Calu3 (cell line): ENCODE measurements around the gene GPR39. TPM values are rescaled to one million over a fixed set of nuclear protein-coding genes. Genes with fewer than 3 reads are reported as not detected.

Source experiments
- BruUV-seq: library from RNA; stranded (reverse); fragments of 400-500 nt; replicated peaks from 2 replicates; lab custom pipeline; 2021; lab: Mats Ljungman, UMichigan
- CTCF ChIA-PET: fragments of 300-600 bp; sonication (Branson Sonifier 250); formaldehyde crosslinking; loops from one replicate; lab custom pipeline; 2022; ENCODE audit warnings: antibody characterized with exemption; lab: Charles Lee
- DNase-seq: peaks from one replicate; pipeline ENCODE4 v3.0.0; 2022
- H3K27ac Mint-ChIP-seq: one replicate; pipeline ENCODE4 v1.8.0; 2022; ENCODE audit warnings: mixed read lengths; ENCODE audit not compliant: unreplicated experiment
- H3K27me3 Mint-ChIP-seq: one replicate; pipeline ENCODE4 v1.8.0; 2022; ENCODE audit warnings: mixed read lengths; ENCODE audit not compliant: unreplicated experiment
- H3K36me3 Mint-ChIP-seq: one replicate; pipeline ENCODE4 v1.8.0; 2022; ENCODE audit warnings: mild to moderate bottlenecking, moderate library complexity, mixed read lengths; ENCODE audit not compliant: insufficient read depth, unreplicated experiment
- H3K4me1 Mint-ChIP-seq: one replicate; pipeline ENCODE4 v1.8.0; 2022; ENCODE audit warnings: mild to moderate bottlenecking, low read depth, mixed read lengths; ENCODE audit not compliant: unreplicated experiment
- H3K4me3 Mint-ChIP-seq: one replicate; pipeline ENCODE4 v1.8.0; 2022; ENCODE audit warnings: mild to moderate bottlenecking, low read depth, moderate library complexity, mixed read lengths; ENCODE audit not compliant: unreplicated experiment
- H3K9me3 Mint-ChIP-seq: one replicate; pipeline ENCODE4 v1.8.0; 2022; ENCODE audit warnings: low read depth, mixed read lengths; ENCODE audit not compliant: unreplicated experiment
- CTCF ChIP-seq: fragments of 200-600 bp; IDR thresholded peaks from one replicate; pipeline ENCODE4 v1.8.0; 2022; ENCODE audit warnings: antibody characterized with exemption; ENCODE audit not compliant: unreplicated experiment
- intact Hi-C: fragments of 100-400 bp; cut with micrococcal nuclease; formaldehyde crosslinking; loops from one replicate; pipeline ENCODE4 v1.10.0; 2022; ENCODE audit not compliant: unreplicated experiment
- total RNA-seq: library from RNA; stranded (reverse); gene quantifications from 2 replicates; pipeline ENCODE4 v1.2.3, GENCODE V29; 2022

GPR39 gene
- total RNA-seq, 1 experiment from 2014 or later: 24.9 TPM

DNA sequence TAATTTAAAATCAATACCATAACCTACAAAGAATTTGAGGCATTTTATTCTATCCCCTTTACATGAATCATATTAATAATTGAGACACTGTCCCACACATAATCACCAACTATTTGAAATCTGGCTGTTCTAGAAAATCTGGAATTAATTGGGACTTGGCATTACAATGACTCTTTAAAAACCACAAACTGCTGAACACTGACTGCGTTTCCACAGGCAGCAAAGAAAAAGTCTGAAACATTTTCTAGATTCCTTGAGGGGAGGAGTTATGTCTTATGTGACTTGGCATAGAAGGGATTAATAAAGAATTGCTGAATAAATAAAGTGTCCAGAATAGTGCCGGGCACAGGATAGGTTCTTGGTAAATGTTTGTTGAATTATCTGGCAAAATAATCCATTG is 61.4 kb downstream of the GPR39 start:
- no peak for DNase-seq
- BruUV-seq: no TSS peak
- CTCF ChIA-PET: no interaction called here
- Mint-ChIP-seq H3K27me3 (no peaks in the 10 kb centered on the region), H3K27ac (no peak overlapping the region), H3K4me1 (no peaks in the 10 kb centered on the region), H3K9me3 (peaks cover 20% of the 10 kb centered on the region), H3K36me3 (no peaks in the 10 kb centered on the region), H3K4me3 (no peak overlapping the region)
- TF ChIP-seq CTCF: no peak
- intact Hi-C loops: no loop called here

DNA sequence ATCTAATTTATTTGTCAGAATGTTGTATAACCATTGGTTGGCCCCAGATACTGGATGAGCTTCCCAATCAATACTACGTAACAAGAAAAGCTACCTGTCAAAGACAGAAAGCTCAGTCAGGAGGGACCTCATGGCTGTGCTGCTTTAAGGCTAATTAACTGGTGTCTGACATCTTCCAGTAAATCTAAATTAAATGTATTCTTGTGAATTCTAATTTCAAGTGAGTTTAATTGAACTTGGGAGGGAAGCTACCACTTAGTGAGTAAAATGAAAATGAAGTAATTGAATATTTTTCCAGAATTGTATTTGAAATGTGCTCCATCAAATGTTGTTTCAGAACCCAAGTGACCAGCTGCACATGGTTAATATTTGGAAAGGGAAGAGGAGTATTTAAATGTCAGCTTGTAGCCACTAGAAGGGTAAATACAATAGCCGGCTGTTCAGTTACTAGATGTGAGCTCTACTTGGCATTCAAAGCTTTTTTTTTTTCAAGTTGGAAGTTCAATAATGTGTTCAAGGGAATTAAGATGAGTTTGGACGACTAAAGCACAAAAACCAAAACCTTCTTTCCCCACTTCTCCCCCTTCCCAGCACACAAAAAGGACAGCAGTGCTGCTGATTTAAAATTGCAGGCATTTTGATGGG is 62.0 kb downstream of the GPR39 start:
- no peaks in the 10 kb centered on the region for H3K4me1 Mint-ChIP-seq
- H3K36me3 Mint-ChIP-seq: no peaks in the 10 kb centered on the region
- H3K27ac Mint-ChIP-seq: no peak overlapping the region
- H3K9me3 Mint-ChIP-seq: peaks cover 18% of the 10 kb centered on the region
- CTCF ChIA-PET: no interaction called here
- no TSS peak for BruUV-seq
- DNase-seq: no peak
- no peaks in the 10 kb centered on the region for H3K27me3 Mint-ChIP-seq
- no peak for TF ChIP-seq CTCF
- intact Hi-C loops: no loop called here
- H3K4me3 Mint-ChIP-seq: no peak overlapping the region

GRCh38 chr2:132479155-132479554 is 62.5 kb downstream of the GPR39 start:
- BruUV-seq: no TSS peak
- DNase-seq: no peak
- H3K4me1 Mint-ChIP-seq: no peaks in the 10 kb centered on the region
- H3K9me3 Mint-ChIP-seq: peaks cover 18% of the 10 kb centered on the region
- H3K27ac Mint-ChIP-seq: no peak overlapping the region
- H3K4me3 Mint-ChIP-seq: no peak overlapping the region
- no peaks in the 10 kb centered on the region for H3K36me3 Mint-ChIP-seq
- CTCF ChIA-PET: no interaction called here
- H3K27me3 Mint-ChIP-seq: no peaks in the 10 kb centered on the region
- no peak for TF ChIP-seq CTCF
- intact Hi-C loops: no loop called here

DNA sequence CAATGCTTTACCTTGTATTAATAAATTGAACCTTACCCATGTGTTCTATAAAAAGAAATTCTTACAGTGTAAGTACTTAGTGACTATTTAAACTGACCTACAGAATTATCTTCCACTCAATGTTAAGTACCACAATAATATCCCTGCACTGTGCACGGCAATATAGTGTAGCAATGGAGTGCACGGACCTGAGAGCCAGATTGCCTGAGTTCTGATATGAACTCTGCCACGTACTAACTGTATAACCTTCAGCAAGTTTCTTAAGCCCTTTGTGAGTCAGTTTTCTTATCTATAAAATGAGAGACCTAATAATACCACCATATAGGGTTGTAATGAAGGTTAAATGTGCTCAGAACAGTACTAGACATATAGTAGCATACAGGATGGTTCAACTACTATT is 66.2 kb downstream of the GPR39 start:
- no peak for DNase-seq
- Mint-ChIP-seq H3K4me1 (no peaks in the 10 kb centered on the region), H3K9me3 (peaks cover 17% of the 10 kb centered on the region), H3K27ac (no peak overlapping the region), H3K27me3 (no peaks in the 10 kb centered on the region), H3K36me3 (no peaks in the 10 kb centered on the region), H3K4me3 (no peak overlapping the region)
- CTCF ChIA-PET: no interaction called here
- TF ChIP-seq CTCF: no peak
- intact Hi-C loops: no loop called here
- BruUV-seq: no TSS peak
